D721Med (cell line): ENCODE measurements around the gene ZMIZ2.

Experiments
- DNase-seq: peaks from one replicate; pipeline ENCODE4 v3.0.0; 2011; ENCODE audit warnings: low spot score; ENCODE audit not compliant: insufficient read length
- FAIRE-seq: peaks from 2 replicates; lab custom pipeline; 2011; peaks lifted over from hg19 to GRCh38; lab: Jason Lieb, UNC
- CTCF ChIP-seq: IDR thresholded peaks from 2 replicates; pipeline ENCODE4 v1.5.1; 2012; ENCODE audit warnings: mild to moderate bottlenecking, control low read depth; ENCODE audit not compliant: insufficient read depth; ENCODE audit errors: missing control alignments

Gene ZMIZ2

GRCh38 chr7:44787762-44788161 is 39.1 kb downstream of the ZMIZ2 start:
- FAIRE-seq (no peak), DNase-seq (no peak)
- TF ChIP-seq CTCF = no peak

- no peak for FAIRE-seq
- peak; percentile 7 for DNase-seq
- TF ChIP-seq CTCF = no peak
Measured at GRCh38 chr7:44789990-44790389, 41.3 kb downstream of the ZMIZ2 start.

GRCh38 chr7:44791278-44792219 is 42.9 kb downstream of the ZMIZ2 start:
- DNase-seq (no peak), FAIRE-seq (no peak)
- no peak for TF ChIP-seq CTCF

- TF ChIP-seq CTCF = no peak
- FAIRE-seq (no peak), DNase-seq (no peak)
Measured at GRCh38 chr7:44793919-44794318, 45.3 kb downstream of the ZMIZ2 start.

DNA sequence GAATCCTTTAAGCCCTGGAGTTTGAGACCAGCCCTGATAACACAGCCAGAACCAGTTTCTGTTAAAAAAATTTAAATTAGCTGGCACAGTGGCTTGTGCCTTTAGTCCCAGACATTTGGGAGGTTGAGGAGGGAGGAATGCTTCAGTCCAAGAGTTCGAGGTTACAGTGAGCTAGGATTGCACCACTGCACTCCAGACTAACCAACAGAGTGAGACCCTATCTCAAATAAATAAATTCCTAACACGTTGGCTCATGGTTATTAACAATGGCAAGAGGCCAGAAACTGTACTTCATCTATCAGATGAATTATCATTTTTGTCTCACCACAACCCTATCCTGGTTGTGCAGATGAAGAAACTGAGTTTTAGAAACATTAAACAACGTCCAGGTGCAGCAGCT is 45.7 kb downstream of the ZMIZ2 start:
- no peak for FAIRE-seq
- TF ChIP-seq CTCF = no peak
- DNase-seq = no peak

- no peak for FAIRE-seq
- no peak for DNase-seq
- TF ChIP-seq CTCF = no peak
Measured at GRCh38 chr7:44796034-44796503, 47.4 kb downstream of the ZMIZ2 start.

DNA sequence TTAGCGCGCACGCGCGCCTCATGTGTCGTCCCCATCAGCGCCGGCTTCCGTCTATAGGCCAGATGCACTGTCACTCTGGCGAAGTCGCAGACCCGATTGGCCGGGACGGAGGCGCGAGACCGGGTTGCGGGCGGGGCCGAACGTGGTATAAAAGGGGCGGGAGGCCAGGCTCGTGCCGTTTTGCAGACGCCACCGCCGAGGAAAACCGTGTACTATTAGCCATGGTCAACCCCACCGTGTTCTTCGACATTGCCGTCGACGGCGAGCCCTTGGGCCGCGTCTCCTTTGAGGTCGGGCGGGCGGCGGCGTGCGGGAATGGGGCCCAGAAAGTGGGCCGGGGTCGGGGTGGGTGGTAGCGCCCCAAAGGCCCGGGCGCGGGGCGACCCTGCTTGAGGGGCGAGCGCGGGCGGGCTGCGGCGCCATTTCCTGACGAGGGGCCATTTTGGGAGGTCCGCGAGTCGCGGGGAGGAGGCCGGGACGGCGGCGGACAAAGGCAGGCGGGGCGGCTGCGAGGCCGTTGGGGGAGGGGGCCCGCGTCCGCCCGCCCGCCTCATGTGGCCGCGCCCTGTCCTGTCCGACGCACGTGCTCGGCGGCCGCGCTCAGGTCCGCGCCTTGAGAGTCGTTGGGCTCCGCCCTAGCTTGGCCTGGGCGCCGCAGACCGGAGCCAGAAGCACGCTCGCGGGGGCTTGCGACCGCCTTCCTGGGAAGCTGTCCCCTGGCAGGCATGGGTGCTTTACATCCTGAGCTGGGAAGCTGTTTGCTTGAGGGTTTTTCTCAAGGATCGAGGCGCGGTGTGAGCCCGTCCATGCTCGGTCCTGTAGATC is 48.1 kb downstream of the ZMIZ2 start, which contains the start of gene PPIA:
Gene PPIA, plus strand, starts transcription at position 178 of the 825 bp plus-strand sequence. Its CDS starts 44 bp downstream, at position 222.
- FAIRE-seq (no peak), DNase-seq (peak; percentile 96)
- no peak for TF ChIP-seq CTCF
